ENCODE measurements around the gene YTHDF2. TPM values are rescaled to one million over a fixed set of nuclear protein-coding genes. Genes with fewer than 3 reads are reported as not detected.
"Not testable (repeated sequence)": the region's sequence is repeated elsewhere in the genome, so short reads cannot be mapped to it uniquely, and the experiment has no call there.

Gene YTHDF2
- total RNA-seq, 1 donor from 2014 or later = 81.2 TPM

GRCh38 chr1:28737307-28738132, 780 bp downstream of the YTHDF2 start:
- H3K27ac Mint-ChIP-seq = peak overlapping the region; percentile 91
- H3K27me3 Mint-ChIP-seq = no peaks in the 10 kb centered on the region
- H3K36me3 Mint-ChIP-seq (ENCODE audit: low read depth) = peaks cover 47% of the 10 kb centered on the region
- H3K4me1 Mint-ChIP-seq = peaks cover 35% of the 10 kb centered on the region
- DNase-seq = no peak
- H3K9me3 Mint-ChIP-seq = no peaks in the 10 kb centered on the region
- H3K4me3 Mint-ChIP-seq = peak overlapping the region; percentile 96
- ChIA-PET CTCF (interaction anchor here (0.6 to 2.1 kb wide), 14 partner anchors 8 to 409 kb away, joined by 3 to 19 read pairs (median 4); partner anchors contain the start of genes GMEB1, MED18, RCC1 and RNU11), POLR2A (interaction anchor here (0.6 to 5.1 kb wide), 33 partner anchors 10 to 1417 kb away, joined by 3 to 132 read pairs (median 5); partner anchors contain the start of genes ATP5IF1, EYA3, GMEB1 and MED18)
- no peak for ATAC-seq (ENCODE audit: low read depth)
- no peak for TF ChIP-seq CTCF (IDR thresholded peaks at IDR 0.05)
- intact Hi-C loops (cut with micrococcal nuclease) = loop anchor here (2.0 to 5.0 kb wide), 5 partner anchors 147 to 965 kb away; partner anchors contain the start of genes STX12 and TRNAU1AP

GRCh38 chr1:28740118-28740517, 3.4 kb downstream of the YTHDF2 start:
- Mint-ChIP-seq H3K4me3 (no peak overlapping the region), H3K27ac (peak overlapping the region; percentile 27), H3K4me1 (peaks cover 54% of the 10 kb centered on the region), H3K27me3 (no peaks in the 10 kb centered on the region), H3K36me3 (ENCODE audit: low read depth) (peaks cover 73% of the 10 kb centered on the region), H3K9me3 (no peaks in the 10 kb centered on the region)
- TF ChIP-seq CTCF (IDR thresholded peaks at IDR 0.05) = no peak
- ATAC-seq (ENCODE audit: low read depth) = no peak
- POLR2A ChIA-PET = no interaction called here
- no peak for DNase-seq
- CTCF ChIA-PET = no interaction called here
- intact Hi-C loops (cut with micrococcal nuclease) = no loop called here

- Mint-ChIP-seq H3K4me1 (peaks cover 56% of the 10 kb centered on the region), H3K27me3 (no peaks in the 10 kb centered on the region), H3K4me3 (peak overlapping the region; percentile 35), H3K36me3 (ENCODE audit: low read depth) (peaks cover 85% of the 10 kb centered on the region), H3K27ac (no peak overlapping the region), H3K9me3 (no peaks in the 10 kb centered on the region)
- ChIA-PET CTCF (no interaction called here), POLR2A (no interaction called here)
- DNase-seq (no peak), ATAC-seq (ENCODE audit: low read depth) (no peak)
- TF ChIP-seq CTCF (IDR thresholded peaks at IDR 0.05) = no peak
- intact Hi-C loops (cut with micrococcal nuclease) = no loop called here
Observed at GRCh38 chr1:28744184-28744583, 7.4 kb downstream of the YTHDF2 start.

GRCh38 chr1:28745653-28746173, 9.0 kb downstream of the YTHDF2 start:
- ChIA-PET CTCF (interaction anchor here (1.7 kb wide), 1 partner anchor 9 kb away, joined by 6 read pairs; the partner anchor contains the start of gene YTHDF2), POLR2A (interaction anchor here (0.6 to 1.4 kb wide), 3 partner anchors 9 to 103 kb away, joined by 4 to 9 read pairs (median 8); partner anchors contain the start of genes RNU11 and YTHDF2)
- Mint-ChIP-seq H3K27me3 (no peaks in the 10 kb centered on the region), H3K27ac (no peak overlapping the region), H3K36me3 (ENCODE audit: low read depth) (peaks cover 81% of the 10 kb centered on the region), H3K4me3 (no peak overlapping the region), H3K9me3 (no peaks in the 10 kb centered on the region), H3K4me1 (peaks cover 59% of the 10 kb centered on the region)
- ATAC-seq (ENCODE audit: low read depth) = no peak
- no peak for TF ChIP-seq CTCF (IDR thresholded peaks at IDR 0.05)
- intact Hi-C loops (cut with micrococcal nuclease) = no loop called here
- DNase-seq = no peak

- no peak overlapping the region for H3K27ac Mint-ChIP-seq
- POLR2A ChIA-PET = interaction anchor here (0.6 to 0.9 kb wide), 2 partner anchors 24 to 102 kb away, joined by 3 to 4 read pairs; partner anchors contain the start of gene RNU11
- H3K4me1 Mint-ChIP-seq = peaks cover 43% of the 10 kb centered on the region
Observed at GRCh38 chr1:28750330-28750729, 13.6 kb downstream of the YTHDF2 start.

GRCh38 chr1:28750771-28751294, 14.1 kb downstream of the YTHDF2 start:
- intact Hi-C loops (cut with micrococcal nuclease); DNase-seq; H3K27me3 Mint-ChIP-seq; H3K9me3 Mint-ChIP-seq; H3K4me3 Mint-ChIP-seq; ATAC-seq (ENCODE audit: low read depth); H3K27ac Mint-ChIP-seq: not testable (repeated sequence)
- ChIA-PET POLR2A (interaction anchor here (0.6 to 0.9 kb wide), 2 partner anchors 24 to 103 kb away, joined by 3 to 4 read pairs; partner anchors contain the start of gene RNU11), CTCF (interaction anchor here (0.7 to 2.1 kb wide), 2 partner anchors 14 to 126 kb away, joined by 3 to 5 read pairs; partner anchors contain the start of gene YTHDF2)
- peaks cover 48% of the 10 kb centered on the region for H3K36me3 Mint-ChIP-seq (ENCODE audit: low read depth)
- H3K4me1 Mint-ChIP-seq = peaks cover 43% of the 10 kb centered on the region

More at GRCh38 chr1:28750330-28750729, 13.6 kb downstream of the YTHDF2 start:
- Mint-ChIP-seq H3K27me3 (no peaks in the 10 kb centered on the region), H3K4me3 (no peak overlapping the region), H3K36me3 (ENCODE audit: low read depth) (peaks cover 49% of the 10 kb centered on the region), H3K9me3 (no peaks in the 10 kb centered on the region)
- no peak for DNase-seq
- intact Hi-C loops (cut with micrococcal nuclease) = no loop called here
- CTCF ChIA-PET = interaction anchor here (0.7 to 2.1 kb wide), 2 partner anchors 14 to 127 kb away, joined by 3 to 5 read pairs; partner anchors contain the start of gene YTHDF2
- TF ChIP-seq CTCF (IDR thresholded peaks at IDR 0.05) = no peak
- ATAC-seq (ENCODE audit: low read depth) = no peak
